OCI-LY3 (cell line): ENCODE results near the gene KIF23.

Source experiments
- CTCF ChIP-seq: fragments of 200-600, 300-600 bp; sonication (generic); IDR thresholded peaks from 2 replicates; pipeline ENCODE4 v1.5.1; 2014; ENCODE audit warnings: antibody characterized with exemption, low read length, low read depth
- EZH2phosphoT487 ChIP-seq: fragments of 200-600 bp; shearing (Covaris generic); IDR thresholded peaks from 2 replicates; pipeline ENCODE4 v1.6.1; 2018; ENCODE audit warnings: antibody characterized with exemption, mixed run types, low read depth

GRCh38 chr15:69398491-69398891, 15.7 kb upstream of the KIF23 start:
- no peak for TF ChIP-seq CTCF
- no peak for TF ChIP-seq EZH2phosphoT487
